ENCODE results near the gene MACROD2.

Gene MACROD2

GRCh38 chr20:15056246-15056645 is 1060.9 kb downstream of the MACROD2 start:
- TF ChIP-seq POLR2AphosphoS5 (IDR thresholded peaks at IDR 0.05; ENCODE audit: low read depth, low read length), result no peak
- no peak for TF ChIP-seq REST (IDR thresholded peaks at IDR 0.05; ENCODE audit: insufficient read depth in 1 of 2, low read depth in 2 of 2, low read length in 2 of 2)
- TF ChIP-seq SIN3A (IDR thresholded peaks at IDR 0.05; ENCODE audit: borderline replicate concordance, insufficient read depth, low read length), result no peak
- no peak for TF ChIP-seq TAF1 (IDR thresholded peaks at IDR 0.05; ENCODE audit: borderline replicate concordance, insufficient read depth, low read length)
- TF ChIP-seq FOXP2 (optimal IDR thresholded peaks at IDR 0.05; ENCODE audit: borderline replicate concordance, extremely low read depth, extremely low read length, insufficient read depth), result no peak

GRCh38 chr20:15058841-15059240 is 1063.5 kb downstream of the MACROD2 start:
- no peak for TF ChIP-seq POLR2AphosphoS5 (IDR thresholded peaks at IDR 0.05; ENCODE audit: low read depth, low read length)
- no peak for TF ChIP-seq FOXP2 (optimal IDR thresholded peaks at IDR 0.05; ENCODE audit: borderline replicate concordance, extremely low read depth, extremely low read length, insufficient read depth)
- no peak for TF ChIP-seq SIN3A (IDR thresholded peaks at IDR 0.05; ENCODE audit: borderline replicate concordance, insufficient read depth, low read length)
- TF ChIP-seq TAF1 (IDR thresholded peaks at IDR 0.05; ENCODE audit: borderline replicate concordance, insufficient read depth, low read length), result no peak
- TF ChIP-seq REST (IDR thresholded peaks at IDR 0.05; ENCODE audit: insufficient read depth in 1 of 2, low read depth in 2 of 2, low read length in 2 of 2), result no peak

- TF ChIP-seq SIN3A (IDR thresholded peaks at IDR 0.05; ENCODE audit: borderline replicate concordance, insufficient read depth, low read length) (no peak), POLR2AphosphoS5 (IDR thresholded peaks at IDR 0.05; ENCODE audit: low read depth, low read length) (no peak), TAF1 (IDR thresholded peaks at IDR 0.05; ENCODE audit: borderline replicate concordance, insufficient read depth, low read length) (no peak), FOXP2 (optimal IDR thresholded peaks at IDR 0.05; ENCODE audit: borderline replicate concordance, extremely low read depth, extremely low read length, insufficient read depth) (no peak), REST (IDR thresholded peaks at IDR 0.05; ENCODE audit: insufficient read depth in 1 of 2, low read depth in 2 of 2, low read length in 2 of 2) (no peak)
Measured at GRCh38 chr20:15059438-15059837, 1064.1 kb downstream of the MACROD2 start.

GRCh38 chr20:15060265-15061060 is 1065.1 kb downstream of the MACROD2 start:
- TF ChIP-seq REST (IDR thresholded peaks at IDR 0.05; ENCODE audit: insufficient read depth in 1 of 2, low read depth in 2 of 2, low read length in 2 of 2), result no peak

GRCh38 chr20:15061061-15061430 is 1065.7 kb downstream of the MACROD2 start:
- TF ChIP-seq POLR2AphosphoS5 (IDR thresholded peaks at IDR 0.05; ENCODE audit: low read depth, low read length) (no peak), SIN3A (IDR thresholded peaks at IDR 0.05; ENCODE audit: borderline replicate concordance, insufficient read depth, low read length) (no peak), FOXP2 (optimal IDR thresholded peaks at IDR 0.05; ENCODE audit: borderline replicate concordance, extremely low read depth, extremely low read length, insufficient read depth) (no peak), REST (IDR thresholded peaks at IDR 0.05; ENCODE audit: insufficient read depth in 1 of 2, low read depth in 2 of 2, low read length in 2 of 2) (no peak), TAF1 (IDR thresholded peaks at IDR 0.05; ENCODE audit: borderline replicate concordance, insufficient read depth, low read length) (no peak)
